Forelimb muscle (tissue), 1 donor: ENCODE data around the gene DPF3. TPM values are rescaled to one million over a fixed set of nuclear protein-coding genes. Genes with fewer than 3 reads are reported as not detected.

ENCODE experiments used
- DNase-seq: peaks from one replicate; pipeline ENCODE4 v3.0.0-alpha.2; 2013; ENCODE audit warnings: low read depth
- polyA plus RNA-seq: library from polyadenylated mRNA; unstranded; fragments of 120-200 nt; gene quantifications from one replicate; pipeline ENCODE4 v1.2.1, GENCODE V29; 2013; ENCODE audit not compliant: insufficient read length

DPF3 gene
- polyA plus RNA-seq, 1 donor = 4.6 TPM

DNA sequence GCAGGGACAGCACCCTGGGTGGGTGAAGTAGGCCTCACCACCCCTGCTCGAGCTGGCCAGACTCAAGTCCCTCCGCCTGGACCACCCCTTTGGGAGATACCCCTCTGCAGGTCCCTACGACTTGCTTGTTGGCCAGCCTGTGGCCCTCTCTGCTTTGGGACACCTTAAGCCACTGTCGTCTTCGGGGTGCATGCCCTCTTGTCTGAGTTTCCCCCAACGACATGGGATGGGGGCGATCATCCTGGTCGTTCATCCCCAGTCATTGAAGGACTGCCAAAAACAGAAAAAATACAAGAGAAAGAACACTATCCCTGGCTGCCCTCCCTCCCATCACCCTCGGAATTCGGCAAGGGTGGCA, 151.1 kb downstream of the DPF3 start:
- no peak for DNase-seq

DNA sequence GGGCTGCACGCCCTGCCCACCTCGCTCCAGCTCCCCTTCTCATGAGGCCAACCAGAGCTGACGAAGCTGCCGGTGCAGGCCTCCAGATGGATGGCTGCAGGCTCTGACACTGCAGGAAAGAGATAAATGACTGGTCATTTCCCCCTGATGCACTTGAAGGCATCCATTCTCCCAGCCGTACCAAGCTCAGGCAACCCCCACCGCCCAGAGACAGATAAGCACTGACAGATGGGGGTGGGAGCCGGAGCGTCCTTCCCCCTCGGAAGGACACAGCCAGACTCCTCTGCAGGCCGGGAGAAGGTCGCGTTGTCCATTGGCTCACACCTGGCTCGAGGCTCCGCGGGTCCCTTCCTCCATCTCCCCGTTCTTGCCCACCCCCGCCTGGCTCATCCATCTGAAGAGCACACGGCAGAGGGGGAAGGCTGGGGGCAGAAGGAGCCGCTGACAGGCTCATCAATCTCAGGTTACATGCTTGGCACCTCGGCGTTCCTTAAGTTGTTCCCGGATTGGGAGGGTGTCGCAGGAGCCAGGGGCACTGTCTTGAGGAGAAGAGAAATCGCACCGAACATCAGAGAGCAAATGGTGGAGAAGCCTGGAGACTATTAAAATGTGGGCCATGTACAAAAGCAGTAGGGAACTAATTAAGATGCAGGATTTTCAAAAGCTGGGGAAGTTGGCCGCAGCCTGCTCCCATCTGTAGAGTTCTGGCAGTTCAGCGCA, 151.6 kb downstream of the DPF3 start:
- no peak for DNase-seq

DNA sequence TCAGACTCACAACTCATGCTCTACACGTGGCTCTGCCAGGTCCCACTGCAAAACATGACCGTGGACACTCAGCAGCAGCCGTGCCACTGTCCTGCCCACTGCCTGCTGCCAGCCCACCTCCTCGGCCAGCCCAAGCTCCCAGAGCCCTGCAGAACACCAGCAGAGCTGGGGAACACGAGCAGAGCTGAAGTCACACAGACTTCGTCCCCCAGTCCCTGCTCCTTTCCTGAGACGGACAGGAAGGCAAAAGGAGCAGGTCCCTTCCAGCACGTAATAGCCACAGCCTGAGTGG, 152.1 kb downstream of the DPF3 start:
- DNase-seq = no peak

DNA sequence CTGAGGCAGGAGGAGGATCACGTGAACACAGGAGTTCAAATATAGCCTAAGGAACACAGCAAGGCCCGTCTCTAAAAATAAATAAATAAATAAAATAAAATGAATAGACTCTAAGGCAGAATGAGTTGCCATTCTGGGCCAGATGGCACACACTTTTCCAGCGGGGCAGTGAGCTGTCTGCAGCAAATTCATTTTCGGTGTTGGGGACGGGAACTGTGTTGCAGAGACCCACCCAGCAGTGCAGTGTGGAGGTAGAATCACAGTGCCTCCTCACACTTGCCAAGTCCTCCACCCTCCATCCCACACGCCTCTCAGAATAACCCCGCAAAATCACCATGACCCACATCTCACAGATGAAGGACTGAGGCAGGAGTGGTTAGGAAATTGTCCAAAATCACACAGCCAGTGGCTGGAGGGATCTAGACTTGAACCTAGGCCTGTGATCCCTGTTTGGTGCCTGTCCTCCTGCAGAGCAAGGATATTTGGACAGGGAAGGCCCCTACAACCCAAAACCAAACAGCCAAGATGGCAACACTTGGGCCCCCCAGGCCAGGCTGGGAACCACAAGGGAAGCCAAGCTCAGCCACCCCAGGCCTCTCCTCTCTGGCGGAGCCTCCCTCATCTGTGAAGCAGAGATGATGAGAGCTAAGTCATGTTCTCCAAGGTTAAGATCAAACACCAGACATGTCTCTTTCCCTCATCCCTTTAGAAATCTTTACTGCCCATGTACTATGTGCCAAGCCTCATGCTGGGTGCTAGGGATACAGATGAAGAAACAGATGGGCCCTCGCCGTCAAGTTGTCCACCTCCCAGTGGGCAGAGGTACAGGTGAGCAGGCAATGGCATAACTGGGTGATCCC, 152.7 kb downstream of the DPF3 start:
- no peak for DNase-seq

DNA sequence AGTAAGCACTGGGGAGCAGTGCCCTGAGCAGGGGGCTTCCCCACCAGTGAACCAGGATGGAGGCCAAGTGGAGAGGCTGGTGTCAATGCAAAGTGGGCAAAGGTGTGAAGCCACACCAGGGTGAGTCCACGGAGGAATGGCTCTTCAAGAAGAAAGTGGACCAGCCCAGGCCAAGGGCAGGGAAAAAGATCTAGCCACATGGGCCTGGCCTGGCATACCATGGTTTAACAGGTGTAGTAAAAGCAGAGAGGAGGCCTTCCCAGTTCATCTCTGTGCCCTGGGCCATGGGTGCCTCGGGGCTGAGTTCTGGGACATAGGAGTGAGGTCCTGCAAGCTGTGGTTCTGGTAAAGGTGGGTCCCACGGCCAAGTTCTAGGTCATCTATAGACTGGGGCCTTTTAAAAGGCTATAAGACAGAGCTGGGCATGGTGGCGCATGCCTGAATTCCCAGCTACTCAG, 153.4 kb downstream of the DPF3 start:
- DNase-seq = no peak

DNA sequence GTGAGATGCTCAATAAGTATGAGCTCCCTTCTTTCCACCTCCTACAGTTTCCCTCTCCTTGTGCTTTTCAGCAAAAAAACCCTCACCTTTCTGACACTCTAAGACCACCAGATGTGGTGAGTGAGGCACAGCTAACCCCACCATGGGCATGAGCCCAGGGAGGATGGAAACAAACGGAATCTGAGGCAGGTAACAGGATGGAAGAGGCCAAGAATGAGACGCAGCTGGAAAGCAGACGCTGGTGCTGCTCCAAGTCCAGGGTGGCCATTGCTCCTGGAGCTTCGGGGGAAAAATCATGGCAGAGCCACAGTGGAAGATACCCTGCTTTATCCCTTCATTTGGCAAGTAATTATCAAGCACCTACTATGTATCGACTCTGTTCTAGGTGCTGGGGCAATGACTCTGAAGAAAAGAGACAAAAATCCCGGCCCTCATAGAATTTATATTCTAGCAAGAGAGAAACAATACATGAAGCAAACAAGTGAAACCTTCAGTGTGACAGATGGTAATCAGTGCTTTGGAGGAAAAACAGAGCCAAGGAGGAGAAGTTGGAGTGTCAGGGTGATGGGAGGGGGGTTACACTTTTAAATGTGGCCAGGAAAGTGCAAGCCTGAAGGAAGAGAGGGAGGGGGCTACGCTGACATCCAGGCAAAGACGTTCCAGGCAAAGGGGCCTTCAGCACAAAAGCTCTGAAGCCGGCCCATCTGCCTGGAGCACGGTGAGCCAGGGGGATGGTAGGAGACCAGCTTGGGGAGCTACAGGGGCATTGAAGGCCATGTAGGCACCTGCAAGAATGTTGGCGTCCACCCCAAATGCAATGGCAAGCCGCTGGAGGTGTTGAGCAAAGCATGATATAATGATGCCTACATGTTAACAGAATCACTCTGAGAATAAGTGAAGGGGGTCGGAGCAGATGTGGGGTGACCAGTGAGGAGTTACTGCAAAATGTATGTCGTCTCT, 154.2 kb downstream of the DPF3 start:
- no peak for DNase-seq

DNA sequence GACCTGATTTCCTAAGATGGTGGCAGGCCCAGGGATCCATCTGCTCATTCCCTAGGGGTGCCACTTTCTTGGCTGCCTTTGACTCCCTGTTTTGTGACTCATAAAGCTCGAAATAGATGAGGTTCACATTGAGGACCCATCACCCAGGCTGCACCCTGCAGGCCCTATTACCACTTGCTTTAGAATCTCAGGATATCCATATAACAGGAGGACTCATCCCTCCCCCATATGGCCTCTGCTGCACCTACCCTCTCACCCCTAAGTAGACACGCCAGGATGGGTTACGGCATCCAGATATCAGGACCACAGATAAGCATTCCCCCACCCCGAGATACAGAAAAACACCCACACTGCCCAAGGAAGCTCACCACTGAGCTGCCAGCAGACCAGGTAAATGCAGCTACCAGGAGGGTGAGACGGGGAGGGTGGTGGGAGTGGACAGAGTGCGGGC, 155.7 kb downstream of the DPF3 start:
- DNase-seq = no peak

DNA sequence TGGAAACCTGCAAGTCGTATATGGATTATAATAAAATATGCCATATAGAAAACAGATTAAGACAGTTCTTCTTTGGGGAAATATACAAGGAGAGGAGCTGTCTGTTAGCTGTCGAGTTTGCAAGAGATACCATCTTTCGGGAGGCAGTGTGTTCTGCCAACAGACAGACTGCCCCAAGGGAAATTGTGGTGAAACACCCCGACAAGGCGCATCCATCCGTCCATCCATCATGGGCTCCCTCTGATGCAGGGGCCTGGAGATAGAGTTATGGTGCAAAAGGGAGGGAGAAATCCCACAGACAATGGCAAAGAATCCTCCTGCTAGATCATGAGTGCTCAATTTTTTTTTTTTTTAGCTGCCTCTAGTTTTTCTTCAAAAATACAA, 156.3 kb downstream of the DPF3 start:
- DNase-seq = no peak

DNA sequence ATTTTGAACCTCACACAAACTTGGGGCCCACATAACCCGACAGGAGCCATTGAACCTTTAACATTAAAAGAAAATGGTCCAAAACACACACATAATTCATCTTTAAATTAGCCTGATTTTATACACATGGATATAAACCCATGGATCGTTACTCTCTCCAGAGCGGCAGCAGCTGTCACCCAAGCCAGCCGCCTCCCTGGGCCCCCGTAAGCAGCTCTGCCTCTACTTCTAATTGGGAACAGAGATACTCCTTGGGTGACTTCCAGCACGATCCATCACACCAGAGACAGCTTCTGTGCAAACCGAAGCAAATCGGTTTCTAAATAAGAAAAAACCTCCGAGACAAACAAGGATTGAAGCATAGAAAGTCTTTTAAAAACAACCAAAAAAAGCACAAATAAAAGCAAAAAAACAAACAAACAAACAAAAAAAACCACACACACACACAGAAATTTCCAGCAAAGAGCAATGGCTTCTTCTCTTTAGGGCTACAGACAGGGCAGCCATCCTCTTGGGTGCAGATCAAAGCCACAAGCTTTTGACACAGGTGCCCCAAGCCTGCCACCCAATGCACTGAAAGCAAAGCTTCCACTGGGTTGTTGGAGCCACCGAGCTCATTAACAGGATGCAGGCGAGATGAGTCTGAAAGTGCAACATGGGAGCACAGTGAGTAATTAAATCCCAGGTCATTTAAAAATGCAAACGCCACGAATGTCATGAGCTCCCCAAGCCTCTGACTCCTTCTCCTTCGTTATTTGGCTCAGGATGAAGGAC, 156.9 kb downstream of the DPF3 start:
- peak; percentile 16 for DNase-seq

DNA sequence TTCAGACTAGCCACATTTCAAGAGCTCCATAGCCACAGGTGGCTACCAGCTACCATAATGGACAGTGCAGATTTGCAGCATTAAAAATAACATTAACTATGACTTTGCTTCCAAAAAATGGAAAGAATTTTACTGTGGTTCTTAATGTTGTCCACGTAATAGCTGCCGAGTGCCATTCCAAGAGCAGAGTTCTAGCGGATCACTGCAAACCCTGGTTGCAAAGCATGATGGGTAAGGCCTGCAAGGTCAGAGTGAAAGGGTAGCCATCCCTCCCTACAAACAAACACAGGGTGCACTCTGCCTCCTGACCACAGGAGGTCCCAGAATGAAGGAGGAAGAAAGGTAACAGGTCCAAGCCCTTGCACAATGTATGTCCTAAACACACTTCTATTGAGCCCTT, 157.6 kb downstream of the DPF3 start:
- DNase-seq = no peak

DNA sequence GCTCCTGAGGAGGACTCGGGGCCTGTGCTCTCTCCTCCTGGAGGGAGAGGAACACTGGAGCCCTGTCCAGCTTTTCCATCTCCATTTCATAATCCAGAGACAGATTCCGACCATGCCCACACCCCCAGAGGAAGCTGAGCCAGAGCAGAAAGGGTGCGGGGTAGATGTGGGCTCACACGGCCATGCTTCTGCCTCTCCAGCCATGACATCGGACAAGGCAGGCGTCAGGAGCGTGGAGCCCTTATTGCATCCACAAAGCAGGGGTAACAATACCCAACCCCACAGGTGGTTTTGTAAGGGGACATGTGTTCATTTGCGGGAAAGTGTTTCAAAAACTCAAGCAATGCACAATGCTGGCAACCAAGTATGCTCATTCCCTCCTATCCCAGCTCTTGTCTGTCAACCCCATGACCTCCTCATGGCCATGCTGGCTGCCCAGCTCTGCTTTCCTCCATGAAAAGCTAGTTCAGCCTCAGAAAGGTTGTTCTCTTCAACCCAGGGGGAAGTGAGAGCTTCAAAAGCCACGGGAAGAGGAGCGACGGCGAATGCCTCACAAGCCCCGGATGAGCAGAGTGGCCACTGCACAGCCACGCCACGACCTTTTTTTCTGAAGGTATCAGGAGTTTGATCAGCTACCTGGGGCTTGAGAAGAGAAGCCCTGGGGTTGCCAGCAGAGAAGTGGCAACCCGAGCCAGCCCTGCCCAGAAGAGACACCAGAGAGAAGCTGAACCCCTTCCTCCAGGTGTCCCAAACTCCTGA, 161.7 kb downstream of the DPF3 start:
- DNase-seq = no peak

DNA sequence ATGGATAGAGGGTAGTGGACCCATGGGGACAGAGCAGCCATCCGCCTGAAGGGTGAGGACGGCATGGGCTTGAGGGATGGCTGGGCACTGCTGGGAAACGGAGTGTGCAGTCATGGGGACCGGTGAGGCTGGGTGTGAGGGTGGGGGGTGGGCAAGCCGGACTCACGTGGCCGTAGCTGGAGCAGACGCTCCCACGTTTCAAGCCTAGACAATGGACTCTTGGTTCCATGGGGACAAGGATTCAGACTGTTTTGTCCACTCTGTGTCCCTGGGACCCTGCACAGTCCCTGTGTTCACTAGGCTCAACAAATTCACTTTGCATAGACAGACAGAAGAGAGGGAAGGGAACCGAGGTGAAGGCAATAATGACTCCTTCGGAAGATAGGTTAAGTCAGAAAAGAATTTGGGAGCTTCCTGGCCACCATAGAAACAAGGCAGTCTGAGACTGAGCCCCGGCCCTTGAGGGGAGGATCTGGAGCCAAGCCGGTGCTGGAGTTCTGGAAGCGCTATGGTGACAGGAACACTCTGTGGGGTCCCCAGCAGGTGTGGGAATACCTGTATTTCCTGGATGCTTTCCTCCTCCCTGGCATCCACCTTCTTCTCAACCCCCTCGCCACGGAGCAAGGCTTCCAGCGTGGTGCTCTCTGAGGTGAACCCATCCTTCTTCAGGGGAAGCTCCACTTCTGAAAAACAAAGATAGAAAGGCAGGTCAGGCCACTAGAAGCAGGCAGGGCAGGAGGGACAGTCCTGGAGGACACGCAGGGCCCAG, 162.5 kb downstream of the DPF3 start:
- no peak for DNase-seq

DNA sequence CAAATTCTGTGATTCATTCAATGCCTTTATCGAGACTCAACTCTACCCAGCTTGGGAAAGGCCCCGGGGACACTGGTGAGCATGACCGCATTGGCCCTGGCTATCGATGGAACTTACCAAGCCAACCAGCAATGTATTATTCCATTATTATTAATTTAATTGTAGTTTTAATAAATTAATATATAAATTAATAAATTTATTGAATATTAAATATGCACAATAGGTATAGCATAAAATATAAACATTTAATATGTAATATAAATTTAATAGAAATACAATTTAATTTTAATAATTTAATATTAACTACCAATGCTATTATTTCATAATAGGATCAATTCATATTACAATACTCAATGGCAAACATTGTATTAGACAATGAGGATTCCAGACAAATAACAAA, 163.4 kb downstream of the DPF3 start:
- no peak for DNase-seq

DNA sequence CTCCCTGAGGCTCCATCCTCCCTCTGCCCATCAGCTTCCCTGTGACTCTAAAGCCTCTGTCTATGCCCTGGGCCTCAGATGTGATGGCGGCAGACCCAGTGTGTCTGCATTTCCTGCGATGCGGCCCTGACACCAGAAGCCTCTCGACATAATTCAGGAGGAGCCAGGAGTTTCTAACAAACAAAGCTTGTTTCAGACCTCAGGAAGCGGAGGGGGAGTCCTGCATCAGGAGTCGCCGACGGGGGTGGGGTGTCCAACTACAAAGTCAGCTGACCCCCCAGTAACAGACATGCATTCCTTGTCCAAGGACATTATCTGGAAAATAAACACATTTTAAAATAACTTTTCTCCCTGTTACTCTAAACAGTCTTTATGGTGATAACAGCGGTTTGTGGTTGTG, 167.5 kb downstream of the DPF3 start:
- no peak for DNase-seq

DNA sequence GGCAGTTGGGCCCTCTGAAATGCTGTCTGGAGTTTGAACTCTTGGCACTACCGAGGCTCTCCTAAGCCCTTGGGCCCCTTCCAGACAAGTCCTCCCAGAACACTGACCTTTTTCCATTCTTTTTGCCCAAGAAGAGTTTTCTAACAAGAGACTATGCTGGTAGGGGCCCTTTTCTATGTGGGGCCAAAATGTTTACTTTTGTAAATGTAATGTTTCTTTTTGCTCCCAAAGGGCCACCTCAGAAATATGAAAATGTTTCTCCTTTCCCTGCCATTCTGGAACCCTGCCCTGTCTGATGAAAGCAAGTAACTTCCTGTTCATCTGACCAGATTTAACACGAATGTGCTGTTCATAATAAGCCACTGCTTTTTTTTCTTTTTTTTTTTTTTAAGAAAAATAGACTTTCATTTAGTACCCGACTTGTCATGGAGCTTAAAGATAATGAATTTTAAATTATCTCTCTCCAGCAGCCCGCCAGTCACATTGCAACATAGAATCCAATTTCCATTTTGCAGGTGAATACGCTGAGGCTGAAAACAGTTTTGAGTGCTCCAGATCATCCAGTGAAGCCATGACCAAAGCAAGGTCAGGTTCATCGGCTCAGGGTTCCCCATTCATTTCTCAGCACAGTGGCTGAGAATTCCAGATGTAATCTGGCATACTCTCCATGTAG, 169.9 kb downstream of the DPF3 start:
- DNase-seq = no peak

DNA sequence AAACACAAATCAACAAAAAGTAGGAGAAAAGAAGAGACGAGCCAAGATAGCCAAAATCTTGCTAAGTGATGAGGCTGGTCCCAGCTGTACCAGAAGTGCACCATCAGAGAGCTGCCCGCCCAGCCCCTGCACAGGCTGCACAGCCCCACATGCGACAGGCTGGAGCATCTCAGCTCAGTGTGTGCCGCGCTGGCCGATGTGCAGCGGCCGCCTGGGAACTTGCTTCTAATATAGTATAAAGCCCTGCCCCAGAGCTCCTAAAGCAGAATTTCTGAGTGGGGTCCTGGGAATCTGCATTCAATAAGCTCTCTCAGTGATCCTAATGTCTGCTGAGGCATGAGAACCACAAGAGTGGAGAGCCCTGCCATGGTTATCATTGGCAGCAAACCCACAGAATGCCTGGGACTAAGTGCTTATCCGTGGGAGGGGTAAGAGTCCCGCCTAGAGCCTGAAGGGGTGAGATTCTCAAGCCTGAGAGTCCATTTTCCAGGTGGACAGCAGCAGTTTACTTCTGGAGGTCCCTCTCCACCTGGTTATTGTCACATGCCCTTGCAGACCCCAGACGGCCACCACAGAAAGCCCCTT, 171.6 kb downstream of the DPF3 start:
- DNase-seq = no peak

DNA sequence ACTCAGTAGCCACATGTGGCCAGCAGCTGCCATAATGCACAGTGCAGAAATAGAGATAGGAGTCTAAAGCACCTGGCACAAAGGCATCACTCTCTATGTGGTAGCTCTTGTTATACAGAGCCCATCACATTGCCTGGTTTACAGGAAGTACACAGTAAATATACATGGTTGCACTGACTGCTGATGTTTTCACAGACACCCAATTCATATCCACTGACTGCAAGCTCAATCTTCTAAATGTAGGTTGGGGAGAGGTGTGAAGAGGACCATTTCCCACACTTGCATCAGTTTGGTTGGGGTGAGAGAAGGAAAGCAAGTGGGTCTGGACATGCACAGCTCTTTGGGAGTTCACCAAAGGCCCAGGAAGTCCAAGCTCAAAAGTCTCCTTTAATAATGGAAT, 172.8 kb downstream of the DPF3 start:
- DNase-seq = no peak

DNA sequence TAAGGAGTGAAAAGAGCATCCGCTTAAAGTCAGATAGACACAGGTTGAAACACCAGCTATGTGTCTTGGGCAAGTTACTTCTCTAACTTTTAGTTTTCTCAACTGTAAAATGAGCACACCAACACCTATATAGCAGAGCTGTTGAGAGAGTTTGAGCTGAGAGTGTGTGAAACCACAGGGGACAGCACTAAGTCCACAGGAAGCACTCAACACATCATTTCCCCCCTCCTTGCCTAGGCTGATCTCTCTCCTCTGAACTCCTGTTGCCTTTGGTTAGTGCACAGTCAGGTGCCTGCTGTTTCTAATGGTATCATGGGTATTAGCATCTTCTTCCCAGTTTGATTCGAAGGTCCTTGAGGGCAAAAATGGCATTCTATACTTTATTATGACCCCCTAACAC, 176.7 kb downstream of the DPF3 start:
- no peak for DNase-seq

DNA sequence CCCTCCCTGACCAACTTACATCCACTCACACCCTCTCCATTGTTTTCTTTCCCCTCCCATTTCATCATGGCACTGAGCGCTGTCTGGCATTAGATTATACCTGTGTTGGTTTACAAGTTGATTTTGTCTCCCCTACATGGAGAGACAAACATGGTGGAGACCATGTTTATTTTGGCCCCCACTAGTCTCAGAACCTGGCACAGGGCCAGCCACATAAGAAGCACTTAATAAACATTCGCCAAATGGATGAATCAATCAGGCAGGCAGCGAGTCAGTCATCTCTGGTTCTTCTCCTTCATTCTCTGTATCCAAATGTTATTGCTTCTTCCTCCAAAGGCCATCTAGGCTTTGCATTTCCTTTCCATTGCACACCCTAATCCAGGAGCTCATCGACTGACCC, 177.4 kb downstream of the DPF3 start:
- DNase-seq = no peak
